LNCaP clone FGC (cell line): ENCODE data around the gene SDK2.

Experiments
- DNase-seq: peaks from one replicate; pipeline ENCODE4 v3.0.0-alpha.2; 2011; ENCODE audit warnings: low read depth
- H3K4me3 ChIP-seq: 2 replicates; pipeline ENCODE4 v1.5.1; 2011; ENCODE audit warnings: mild to moderate bottlenecking, low read depth, low read length, control low read depth
- CTCF ChIP-seq: IDR thresholded peaks from 2 replicates; pipeline ENCODE4 v1.5.1; 2012; ENCODE audit warnings: mild to moderate bottlenecking; ENCODE audit not compliant: control insufficient read depth, insufficient read depth; ENCODE audit errors: extremely low read depth

SDK2 gene

GRCh38 chr17:73647772-73648542 lies 3.7 kb upstream of the SDK2 start:
- H3K4me3 ChIP-seq, result no peak overlapping the region
- no peak for TF ChIP-seq CTCF

GRCh38 chr17:73647301-73647695 lies 3.1 kb upstream of the SDK2 start:
- no peak overlapping the region for H3K4me3 ChIP-seq
- DNase-seq, result no peak
- TF ChIP-seq CTCF, result no peak

More at GRCh38 chr17:73647772-73648542, 3.7 kb upstream of the SDK2 start:
- DNase-seq, result no peak

GRCh38 chr17:73646409-73647300 lies 2.4 kb upstream of the SDK2 start:
- DNase-seq, result no peak
- peak; percentile 22; the same call in 1 of the 2 replicates for TF ChIP-seq CTCF
- no peak overlapping the region for H3K4me3 ChIP-seq

- H3K4me3 ChIP-seq, result no peak overlapping the region
- no peak for DNase-seq
- TF ChIP-seq CTCF, result peak; percentile 18; the same call in 1 of the 2 replicates
Measured at GRCh38 chr17:73645050-73645871, 1.0 kb upstream of the SDK2 start.

GRCh38 chr17:73643852-73644144 lies 447 bp downstream of the SDK2 start:
- no peak overlapping the region for H3K4me3 ChIP-seq
- no peak for DNase-seq
- TF ChIP-seq CTCF, result no peak

GRCh38 chr17:73643001-73643851 lies 1.0 kb downstream of the SDK2 start:
- H3K4me3 ChIP-seq, result peak overlapping the region; percentile 32; the same call in 1 of the 2 replicates
- peak; percentile 35 for TF ChIP-seq CTCF
- DNase-seq, result no peak
